Testis (tissue), 2 donors: Measurements from ENCODE around the gene SERTAD1.

ENCODE experiments used
- CTCF ChIP-seq, 3 experiments: fragments of 450-650 bp in 2 of 3; fragments of 200-600 bp in 1 of 3; sonication (generic) in 1 of 3; IDR thresholded peaks; one replicate each; pipeline ENCODE4 v1.5.1; 2016 to 2019; ENCODE audit warnings: antibody characterized with exemption in 3 of 3, mild to moderate bottlenecking in 2 of 3, moderate library complexity in 1 of 3
- POLR2A ChIP-seq: fragments of 450-650 bp; IDR thresholded peaks from one replicate; pipeline ENCODE4 v1.6.1; 2017; ENCODE audit warnings: antibody characterized with exemption, mild to moderate bottlenecking, moderate library complexity

DNA sequence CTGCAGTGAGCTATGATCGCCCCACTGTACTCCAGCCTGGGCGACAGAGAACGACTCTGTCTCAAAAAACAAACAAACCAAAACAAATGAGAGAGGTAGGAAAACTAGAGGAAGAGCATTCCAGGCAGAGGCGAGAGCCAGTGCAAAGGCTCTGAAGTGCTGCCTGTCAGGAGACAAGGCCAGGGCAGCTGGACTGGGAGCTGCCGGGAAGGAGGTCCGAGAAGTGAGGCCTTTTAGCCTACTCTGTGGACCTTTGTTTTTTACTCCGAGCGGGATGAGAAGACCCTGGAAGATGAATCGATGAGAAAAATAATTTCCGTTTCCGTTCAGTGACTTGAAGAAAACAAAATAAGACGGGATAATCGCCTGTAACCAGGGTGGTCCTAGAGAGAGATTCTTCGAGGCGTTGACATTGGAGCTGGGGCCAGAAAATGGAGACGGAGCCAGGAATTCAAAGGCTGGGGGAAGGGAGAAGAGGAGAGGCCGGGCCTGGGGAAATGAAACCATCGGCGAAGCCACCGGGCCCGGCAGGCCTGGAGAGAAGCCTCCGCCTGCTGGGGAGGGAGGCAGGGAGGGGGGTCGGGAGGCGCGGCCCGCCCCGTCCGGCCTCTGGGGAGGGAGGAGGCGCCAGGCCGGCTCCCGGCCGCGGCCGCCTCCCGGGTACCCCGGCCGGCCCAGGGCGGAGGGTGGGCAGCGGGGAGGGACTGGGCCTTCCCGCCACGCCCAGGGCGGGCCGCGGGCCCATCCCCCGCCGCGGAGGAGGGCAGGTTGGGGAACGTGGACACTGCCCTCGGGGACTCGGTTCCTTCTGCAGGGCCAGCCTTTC is 7.8 kb upstream of the SERTAD1 start:
- TF ChIP-seq CTCF (IDR thresholded peaks at IDR 0.05), result no peak
- no peak for TF ChIP-seq POLR2A
